GM18868 (cell line): ENCODE results near the gene TOGARAM2.
"Not testable (repeated sequence)": the region's sequence is repeated elsewhere in the genome, so short reads cannot be mapped to it uniquely, and the experiment has no call there.

Experiments
- ATAC-seq: cut with Tn5 transposase; IDR thresholded peaks from one replicate; pipeline ENCODE4 v1.9.1; 2021; ENCODE audit warnings: mild to moderate bottlenecking, moderate library complexity; ENCODE audit not compliant: unreplicated experiment

Gene TOGARAM2

GRCh38 chr2:28976584-28976983 is 4.5 kb upstream of the TOGARAM2 start:
- no peak for ATAC-seq

- no peak for ATAC-seq
Measured at GRCh38 chr2:28977176-28977875, 3.8 kb upstream of the TOGARAM2 start.

- not testable (repeated sequence) for ATAC-seq
Measured at GRCh38 chr2:28978001-28978400, 3.1 kb upstream of the TOGARAM2 start.

GRCh38 chr2:28978606-28979005 is 2.5 kb upstream of the TOGARAM2 start:
- ATAC-seq, result no peak

- no peak for ATAC-seq
Measured at GRCh38 chr2:28979041-28979440, 2.1 kb upstream of the TOGARAM2 start.

GRCh38 chr2:28979576-28980366 is 1.3 kb upstream of the TOGARAM2 start:
- ATAC-seq, result no peak

GRCh38 chr2:28980368-28981015 is 606 bp upstream of the TOGARAM2 start:
- no peak for ATAC-seq

GRCh38 chr2:28981620-28982376 is 700 bp downstream of the TOGARAM2 start:
- no peak for ATAC-seq

- ATAC-seq, result no peak
Measured at GRCh38 chr2:28982381-28982950, 1.4 kb downstream of the TOGARAM2 start.

- ATAC-seq, result no peak
Measured at GRCh38 chr2:28986429-28986828, 5.3 kb downstream of the TOGARAM2 start.

- no peak for ATAC-seq
Measured at GRCh38 chr2:28989973-28990372, 8.9 kb downstream of the TOGARAM2 start.

GRCh38 chr2:28990445-28990844 is 9.3 kb downstream of the TOGARAM2 start:
- no peak for ATAC-seq

GRCh38 chr2:28991021-28991420 is 9.9 kb downstream of the TOGARAM2 start:
- no peak for ATAC-seq

- no peak for ATAC-seq
Measured at GRCh38 chr2:28991460-28991859, 10.4 kb downstream of the TOGARAM2 start.

- ATAC-seq, result no peak
Measured at GRCh38 chr2:28993206-28993960, 12.3 kb downstream of the TOGARAM2 start.

- no peak for ATAC-seq
Measured at GRCh38 chr2:28994074-28994473, 13.0 kb downstream of the TOGARAM2 start.

GRCh38 chr2:28994679-28995078 is 13.6 kb downstream of the TOGARAM2 start:
- ATAC-seq, result no peak

- ATAC-seq, result no peak
Measured at GRCh38 chr2:28995765-28996750, 15.0 kb downstream of the TOGARAM2 start.
